GM18520 (cell line): ENCODE results near the gene MT1E.
"Not testable (repeated sequence)": the region's sequence is repeated elsewhere in the genome, so short reads cannot be mapped to it uniquely, and the experiment has no call there.

ENCODE experiments used
- ATAC-seq: cut with Tn5 transposase; IDR thresholded peaks from one replicate; pipeline ENCODE4 v1.9.1; 2021; ENCODE audit not compliant: unreplicated experiment

MT1E gene

DNA sequence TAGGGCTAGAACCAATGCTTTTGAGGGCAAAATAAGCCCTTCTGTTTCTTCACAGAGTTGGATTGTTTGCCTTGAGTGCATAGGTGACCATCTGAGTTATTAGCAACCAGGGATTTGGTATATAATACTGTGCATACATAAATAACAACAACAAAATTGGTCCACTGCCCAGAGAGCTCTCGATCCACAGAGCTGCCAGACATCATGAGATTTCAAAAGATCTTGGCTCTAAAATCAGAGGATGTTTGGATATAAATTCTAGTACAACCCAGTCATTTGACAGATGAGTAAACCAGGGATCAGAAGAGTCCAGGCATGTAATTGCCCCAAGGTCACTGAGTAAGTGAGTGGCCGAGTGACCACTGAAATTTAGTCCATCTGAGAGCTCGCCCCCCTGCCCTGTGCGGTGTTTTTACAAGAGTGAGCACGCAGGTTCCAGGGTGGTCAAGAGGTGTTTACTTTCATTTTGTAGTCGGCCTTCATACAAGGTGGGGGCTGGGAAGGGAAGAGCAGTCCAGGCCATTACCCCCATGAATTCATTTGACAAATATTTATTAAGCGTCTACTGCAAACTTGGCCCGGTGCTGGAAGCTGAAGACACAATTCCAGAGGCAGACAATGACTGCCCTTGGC is 19.0 kb upstream of the MT1E start:
- ATAC-seq = no peak

DNA sequence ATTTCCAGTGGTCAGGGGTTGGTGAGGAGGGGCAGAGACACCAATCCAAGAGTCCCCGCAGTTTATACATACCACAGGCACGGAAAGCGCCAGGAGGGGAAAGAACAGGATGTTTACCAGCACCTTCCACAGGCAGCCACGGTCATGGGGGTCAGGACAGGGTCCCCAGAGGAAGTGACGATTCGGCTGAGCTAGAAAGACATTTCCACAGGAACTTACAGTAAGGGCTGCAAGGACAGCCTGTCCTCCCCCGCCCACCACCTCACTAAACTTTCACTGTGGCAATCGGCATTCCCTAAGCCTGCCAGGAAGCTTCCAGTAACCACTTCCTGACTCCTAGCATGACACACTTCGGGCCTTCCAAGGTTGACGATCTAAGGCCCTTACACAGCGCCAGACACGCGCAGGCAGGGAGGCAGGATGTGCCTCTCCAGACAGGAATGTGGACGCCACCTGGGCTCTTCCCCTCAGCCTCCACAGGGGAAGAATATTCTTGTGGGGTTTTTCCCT is 18.4 kb upstream of the MT1E start:
- no peak for ATAC-seq

DNA sequence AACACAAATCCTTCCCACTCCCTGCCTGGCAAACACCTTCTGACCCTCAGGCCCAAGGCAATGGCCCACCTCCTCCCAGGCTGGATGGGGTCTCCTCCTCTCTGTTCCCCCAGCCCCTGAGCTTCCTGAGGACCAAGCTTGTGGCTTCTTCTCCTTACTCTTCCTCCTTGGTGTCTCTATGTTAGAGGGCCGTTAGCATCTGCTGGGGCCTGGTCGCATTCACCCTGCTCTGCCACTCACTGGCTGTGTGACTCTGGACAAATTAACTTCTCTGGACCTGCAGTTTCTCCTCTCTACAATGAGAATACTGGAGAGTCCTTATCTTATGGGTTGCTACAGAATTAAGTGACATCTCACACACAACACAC is 17.9 kb upstream of the MT1E start:
- no peak for ATAC-seq

DNA sequence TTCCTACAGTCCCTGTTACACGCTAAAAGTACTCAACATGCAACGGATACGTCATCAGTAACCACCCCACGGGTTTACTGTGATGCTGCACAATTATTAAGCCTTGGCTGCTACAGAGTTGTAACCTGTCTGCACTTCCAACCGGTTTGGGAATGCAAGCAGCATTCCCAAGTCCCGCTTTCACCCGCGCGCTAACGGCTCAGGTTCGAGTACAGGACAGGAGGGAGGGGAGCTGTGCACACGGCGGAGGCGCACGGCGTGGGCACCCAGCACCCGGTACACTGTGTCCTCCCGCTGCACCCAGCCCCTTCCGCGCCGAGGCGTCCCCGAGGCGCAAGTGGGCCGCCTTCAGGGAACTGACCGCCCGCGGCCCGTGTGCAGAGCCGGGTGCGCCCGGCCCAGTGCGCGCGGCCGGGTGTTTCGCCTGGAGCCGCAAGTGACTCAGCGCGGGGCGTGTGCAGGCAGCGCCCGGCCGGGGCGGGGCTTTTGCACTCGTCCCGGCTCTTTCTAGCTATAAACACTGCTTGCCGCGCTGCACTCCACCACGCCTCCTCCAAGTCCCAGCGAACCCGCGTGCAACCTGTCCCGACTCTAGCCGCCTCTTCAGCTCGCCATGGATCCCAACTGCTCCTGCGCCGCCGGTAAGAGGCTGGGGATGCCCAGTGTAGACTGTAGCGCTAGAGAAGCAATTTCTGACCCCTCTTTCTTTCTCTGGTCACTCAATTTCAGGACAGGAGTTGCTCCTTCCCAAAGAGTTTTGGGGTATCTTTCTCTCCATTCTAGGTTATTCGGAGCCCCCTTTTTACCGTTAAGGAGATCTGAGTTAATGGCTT is 17.3 kb upstream of the MT1E start, which contains the start of gene MT2A:
MT2A (plus strand) TSS at position 542 of the 833 bp plus-strand sequence; CDS start at position 614, 72 bp downstream.
- peak; percentile 81 for ATAC-seq

DNA sequence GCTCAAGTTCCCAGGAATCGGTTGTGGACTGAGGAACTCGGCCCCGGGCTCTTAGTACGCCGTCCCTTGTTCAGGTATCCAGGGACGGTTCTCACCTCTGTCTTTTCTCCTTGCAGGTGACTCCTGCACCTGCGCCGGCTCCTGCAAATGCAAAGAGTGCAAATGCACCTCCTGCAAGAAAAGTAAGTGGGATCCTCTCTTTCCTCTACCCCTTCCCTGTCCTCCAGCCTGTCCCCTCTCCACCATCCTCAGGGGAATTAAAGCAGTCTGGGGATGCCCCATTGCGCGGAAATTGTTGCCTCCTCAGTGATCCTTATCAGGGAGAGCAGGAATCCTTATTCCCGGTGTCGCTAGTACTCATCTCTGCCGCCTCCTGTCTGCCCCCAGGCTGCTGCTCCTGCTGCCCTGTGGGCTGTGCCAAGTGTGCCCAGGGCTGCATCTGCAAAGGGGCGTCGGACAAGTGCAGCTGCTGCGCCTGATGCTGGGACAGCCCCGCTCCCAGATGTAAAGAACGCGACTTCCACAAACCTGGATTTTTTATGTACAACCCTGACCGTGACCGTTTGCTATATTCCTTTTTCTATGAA is 16.6 kb upstream of the MT1E start:
- ATAC-seq = no peak

DNA sequence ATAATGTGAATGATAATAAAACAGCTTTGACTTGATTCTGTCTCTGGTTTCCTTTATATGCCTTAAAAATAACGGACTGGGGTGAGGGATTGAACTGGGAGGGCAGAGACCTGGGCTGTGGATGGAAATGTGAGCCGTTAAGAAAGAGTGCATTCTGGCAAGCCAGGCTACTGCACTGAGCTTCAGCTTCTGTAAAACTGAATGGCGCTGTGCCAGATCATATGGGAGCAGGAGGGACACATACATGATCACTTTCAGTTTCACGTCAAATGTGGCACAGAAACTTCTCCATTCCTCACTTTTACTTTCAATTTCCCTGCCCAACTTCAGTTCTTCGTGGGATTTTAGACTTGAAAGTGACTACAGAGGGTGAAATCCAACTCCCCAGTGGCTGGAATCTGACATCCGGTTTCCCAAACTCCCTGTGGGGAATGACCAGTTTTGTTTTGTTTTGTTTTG is 16.1 kb upstream of the MT1E start:
- no peak for ATAC-seq

DNA sequence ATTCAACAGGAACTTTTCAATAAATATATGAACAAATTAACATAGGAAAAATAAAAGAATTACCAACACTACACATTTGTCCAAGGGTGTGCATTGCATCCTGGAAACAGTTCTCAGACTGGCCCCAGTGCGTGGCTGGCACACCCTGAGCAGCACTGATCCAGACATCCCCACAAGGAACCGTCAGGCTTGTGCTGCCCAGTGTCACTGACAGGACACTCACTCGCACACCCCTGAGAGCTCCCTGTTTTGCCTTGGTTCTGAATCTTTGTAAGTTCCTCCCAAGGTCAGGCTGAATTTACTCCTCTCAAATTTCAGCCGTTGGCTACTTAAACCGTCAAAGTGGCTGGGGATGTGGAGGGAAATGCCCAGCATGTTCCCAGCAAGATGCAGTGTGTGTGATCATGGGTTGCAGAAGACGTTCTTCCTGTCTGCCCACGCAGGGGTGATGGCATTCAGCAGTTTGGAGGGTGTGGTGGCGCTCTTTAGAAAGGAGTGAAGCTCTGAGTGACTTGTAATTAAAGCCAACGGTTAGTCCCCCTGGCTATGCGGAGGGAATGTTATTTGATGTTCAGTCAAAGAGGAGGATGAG is 15.5 kb upstream of the MT1E start:
- no peak for ATAC-seq

DNA sequence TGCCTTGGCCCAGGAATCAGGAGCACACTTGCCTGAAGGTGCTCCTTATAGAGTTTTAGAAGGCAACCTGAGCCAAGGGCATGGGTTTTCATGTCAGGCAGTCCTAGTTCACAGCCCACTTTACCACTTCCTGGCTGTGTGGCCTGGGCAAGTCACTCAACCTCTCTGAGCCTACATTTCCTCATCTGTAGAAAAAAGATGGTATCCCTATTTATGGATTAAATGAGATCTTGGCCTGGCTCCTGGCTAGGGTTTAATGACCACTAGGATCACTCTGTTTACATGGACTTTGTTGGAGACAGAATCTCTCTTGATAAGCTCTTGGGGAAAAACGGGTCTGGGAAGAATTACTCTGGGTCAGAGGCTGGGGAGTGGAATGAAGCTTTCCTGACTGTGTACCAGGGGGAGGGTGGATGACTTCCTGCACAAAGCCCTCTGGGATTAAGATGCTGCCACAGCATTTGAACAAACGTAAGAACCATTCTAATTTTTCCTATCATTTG is 14.9 kb upstream of the MT1E start:
- ATAC-seq = no peak

DNA sequence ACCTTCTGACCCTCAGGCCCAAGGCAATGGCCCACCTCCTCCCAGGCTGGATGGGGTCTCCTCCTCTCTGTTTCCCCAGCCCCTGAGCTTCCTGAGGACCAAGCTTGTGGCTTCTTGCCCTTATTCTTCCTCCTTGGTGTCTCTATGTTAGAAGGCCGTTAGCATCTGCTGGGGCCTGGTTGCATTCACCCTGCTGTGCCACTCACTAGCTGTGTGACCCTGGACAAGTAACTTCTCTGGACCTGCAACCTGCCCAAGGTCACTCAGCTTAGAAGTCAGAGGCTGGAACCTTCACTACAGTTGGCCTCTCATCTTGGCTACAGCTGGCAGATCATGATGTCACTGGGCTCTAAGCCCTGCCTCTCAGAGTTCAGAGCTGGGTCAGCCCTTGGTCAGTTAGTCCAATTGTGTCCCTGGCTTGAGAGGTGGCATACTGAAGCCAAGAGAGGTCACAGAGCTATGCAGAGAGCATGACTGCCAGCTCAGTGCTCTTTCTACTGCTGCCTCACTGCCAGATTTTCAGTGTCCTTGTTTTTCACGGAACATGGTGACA is 14.2 kb upstream of the MT1E start:
- no peak for ATAC-seq

DNA sequence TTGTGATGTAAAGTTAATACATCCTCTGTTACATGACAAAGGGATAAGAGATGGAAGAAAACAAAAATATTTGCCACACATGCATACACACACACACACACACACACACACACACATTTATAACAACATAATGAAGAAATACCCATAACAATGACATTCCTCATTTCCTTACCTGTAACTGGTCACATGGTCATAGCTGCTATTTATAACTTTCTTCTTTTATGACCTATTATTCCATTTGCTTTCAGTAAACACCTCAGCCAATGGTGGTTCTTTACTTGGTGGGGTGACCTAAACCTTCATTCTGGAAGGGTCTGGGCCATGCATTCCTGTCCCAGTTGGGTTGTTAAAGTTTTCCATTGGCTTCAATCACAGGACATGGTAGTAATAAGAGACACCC is 11.9 kb upstream of the MT1E start:
- ATAC-seq = no peak

DNA sequence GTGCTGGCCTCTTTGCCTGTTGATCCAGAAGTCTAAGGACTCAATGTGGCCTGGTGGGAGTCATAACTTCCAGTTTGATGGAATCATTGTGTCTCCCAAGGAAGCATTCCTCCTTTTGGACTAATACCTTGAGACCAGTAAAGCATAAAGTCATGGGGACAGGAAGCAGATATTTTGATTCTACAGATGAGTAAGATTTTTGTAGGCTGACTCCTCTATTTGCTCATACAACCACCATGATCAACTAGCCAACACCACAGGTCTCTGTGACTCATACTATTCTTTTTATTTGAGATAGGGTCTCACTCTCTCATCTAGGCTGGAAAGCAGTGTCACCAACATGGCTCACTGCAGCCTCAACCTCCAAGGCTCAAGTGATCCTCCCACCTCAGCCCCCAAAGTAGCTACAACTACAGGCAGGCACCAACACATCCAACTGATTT is 11.0 kb upstream of the MT1E start:
- ATAC-seq = no peak

DNA sequence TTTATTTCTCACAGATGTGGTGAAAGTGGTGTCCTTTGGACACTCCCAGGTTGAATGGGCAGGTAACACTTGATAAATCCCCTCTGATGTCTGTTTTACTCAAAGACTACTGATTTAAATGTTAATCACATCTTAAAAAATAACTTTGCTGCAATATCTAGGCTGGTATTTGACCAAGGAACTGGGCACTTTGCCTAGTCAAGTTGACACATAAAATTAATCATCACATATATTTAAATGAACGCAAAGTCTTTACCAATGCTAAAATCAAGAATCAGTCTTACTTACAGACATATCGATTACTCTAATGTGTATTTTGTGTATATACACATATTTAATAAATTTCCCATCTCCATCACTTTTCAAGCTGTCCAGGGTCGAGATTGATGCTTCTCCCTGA is 10.2 kb upstream of the MT1E start:
- no peak for ATAC-seq

DNA sequence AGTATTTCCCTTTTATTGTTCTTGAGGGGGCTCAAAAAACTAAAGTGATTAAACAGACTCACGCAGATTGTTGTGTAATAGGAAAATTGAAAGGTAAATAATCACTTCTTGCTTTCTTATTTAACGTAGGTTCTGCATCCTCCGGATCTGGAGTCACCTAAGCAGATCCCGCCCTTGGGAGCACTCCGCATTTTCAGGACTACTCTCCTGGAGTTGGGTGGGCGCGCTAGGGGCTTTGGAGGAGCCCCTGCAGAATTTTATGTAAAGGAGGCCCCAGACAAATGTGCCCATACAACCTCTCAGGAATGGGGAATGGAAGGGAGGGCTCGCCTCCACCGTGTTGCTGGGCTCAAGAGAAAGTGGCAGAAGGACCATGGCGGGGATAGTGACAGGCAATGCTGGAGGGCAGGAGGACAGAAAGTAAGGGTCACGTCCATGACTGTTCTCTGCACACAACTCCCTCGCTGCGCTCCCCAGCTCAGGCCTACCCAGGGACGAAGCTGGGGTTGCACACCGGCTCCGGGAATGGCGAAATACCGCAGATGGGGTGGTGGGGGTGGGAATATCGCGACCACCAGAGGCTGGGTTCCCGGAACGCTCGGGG is 8.9 kb upstream of the MT1E start:
- ATAC-seq = no peak

DNA sequence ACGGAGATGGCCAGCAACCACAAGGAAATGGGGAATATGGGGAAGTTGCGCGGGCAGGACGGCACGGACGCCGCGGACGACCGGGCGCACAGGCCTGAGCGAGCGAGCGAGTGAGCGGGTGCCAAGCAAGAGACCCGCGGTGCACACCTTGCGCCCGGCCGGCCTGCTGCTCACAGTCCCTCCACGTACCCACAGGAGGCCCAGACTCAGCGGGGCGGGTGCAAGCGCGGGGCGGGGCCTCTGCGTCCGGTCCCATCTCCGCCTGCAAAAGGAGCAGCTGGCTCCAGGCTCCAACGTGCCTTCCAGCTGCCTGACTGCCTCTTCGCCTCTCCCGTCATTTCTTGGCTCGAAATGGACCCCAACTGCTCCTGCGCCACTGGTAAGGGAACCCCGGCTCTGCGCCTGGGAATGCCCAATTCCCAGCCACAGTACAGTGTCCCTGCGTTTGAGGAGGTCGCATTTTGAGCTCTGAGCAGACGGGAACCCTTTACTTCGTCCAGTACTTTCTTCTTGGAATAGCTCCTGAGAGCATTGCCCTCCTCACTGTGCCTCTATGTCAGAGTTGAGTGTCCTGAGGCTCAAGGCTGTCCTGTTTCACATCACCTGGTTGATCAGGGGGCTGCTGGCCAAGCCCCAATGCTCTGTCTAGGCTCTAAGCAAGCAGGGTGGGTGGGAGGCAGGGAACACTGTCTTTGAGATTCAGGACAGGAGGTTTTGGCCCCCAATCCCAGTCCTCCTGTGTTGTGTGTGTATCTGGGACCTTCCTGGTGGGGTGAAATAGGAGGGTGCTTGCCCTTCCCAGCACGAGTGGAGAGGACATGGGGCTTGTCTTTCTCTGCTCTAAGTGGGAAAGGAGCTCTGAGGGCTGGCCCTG is 8.1 kb upstream of the MT1E start:
- ATAC-seq = no peak

DNA sequence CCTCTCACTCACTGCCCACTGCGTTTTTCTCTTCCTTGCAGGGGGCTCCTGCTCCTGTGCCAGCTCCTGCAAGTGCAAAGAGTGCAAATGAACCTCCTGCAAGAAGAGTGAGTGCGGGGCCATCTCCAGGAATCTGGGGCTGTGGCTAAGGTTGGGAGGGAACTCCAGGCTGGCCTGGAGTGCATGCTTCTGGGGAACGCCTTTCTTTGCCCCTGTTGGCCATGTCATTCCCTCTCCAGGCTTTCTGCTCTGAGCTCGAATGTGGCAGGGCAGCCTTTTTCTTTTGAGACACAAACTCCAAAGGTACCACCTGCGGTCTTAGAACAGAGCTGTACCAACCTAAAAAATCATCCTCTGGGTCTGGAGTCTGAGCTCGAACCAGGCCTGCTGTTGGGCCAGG is 7.4 kb upstream of the MT1E start:
- no peak for ATAC-seq

DNA sequence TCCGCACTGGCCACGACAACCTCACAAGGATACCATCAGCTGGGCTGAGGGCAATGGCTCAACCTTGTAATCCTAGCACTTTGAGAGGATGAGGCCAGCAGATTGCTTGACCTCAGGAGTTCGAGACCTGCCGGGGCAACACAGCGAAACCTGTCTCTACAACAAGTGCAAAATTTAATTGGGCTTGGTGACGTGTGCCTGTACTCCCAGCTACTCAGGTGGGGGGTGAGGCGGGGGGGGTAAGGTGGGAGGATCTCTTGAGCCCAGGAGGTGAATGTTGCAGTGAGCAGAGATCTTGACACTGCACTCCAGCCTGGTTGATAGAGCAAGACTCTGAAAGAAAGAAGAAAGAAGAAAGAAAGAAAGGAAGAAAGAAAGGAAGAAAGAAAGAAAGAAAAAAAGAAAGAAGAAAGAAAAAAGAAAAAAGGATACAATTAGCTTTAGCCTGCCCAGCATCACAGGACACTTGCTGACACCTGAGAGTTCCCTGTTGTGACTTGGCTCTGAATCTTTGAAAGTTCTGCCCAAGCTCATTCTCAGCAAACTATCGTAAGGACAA is 5.2 kb upstream of the MT1E start:
- ATAC-seq = no peak

DNA sequence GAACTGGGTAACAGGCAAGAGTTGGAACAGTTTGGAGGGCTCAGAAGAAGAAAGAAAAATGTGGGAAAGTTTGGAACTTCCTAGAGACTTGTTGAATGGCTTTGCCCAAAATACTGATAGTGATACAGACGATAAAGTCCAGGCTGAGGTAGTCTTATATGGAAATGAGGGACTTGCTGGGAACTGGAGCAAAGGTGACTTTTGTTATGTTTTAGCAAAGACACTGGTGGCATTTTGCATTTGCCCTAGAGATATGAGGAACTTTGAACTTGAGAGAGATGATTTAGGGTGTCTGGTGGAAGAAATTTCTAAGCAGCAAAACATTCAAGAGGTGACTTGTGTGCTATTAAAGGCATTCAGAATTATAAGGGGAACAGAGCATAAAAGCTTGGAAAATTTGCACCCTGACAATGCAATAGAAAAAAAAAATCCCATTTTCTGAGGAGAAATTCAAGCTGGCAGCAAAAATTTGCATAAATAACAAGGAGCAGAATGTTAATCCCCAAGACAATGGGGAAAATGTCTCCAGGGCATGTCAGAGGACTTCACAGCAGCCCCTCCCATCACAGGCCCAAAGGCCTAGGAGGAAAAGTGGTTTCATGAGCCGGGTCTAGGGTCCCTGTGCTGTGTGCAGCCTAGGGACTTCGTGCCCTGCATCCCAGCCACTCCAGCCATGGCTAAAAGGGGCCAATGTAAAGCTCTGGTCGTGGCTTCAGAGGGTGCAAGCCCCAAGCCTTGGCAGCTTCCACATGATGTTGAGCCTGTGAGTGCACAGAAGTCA is 3.7 kb upstream of the MT1E start:
- ATAC-seq = not testable (repeated sequence)

DNA sequence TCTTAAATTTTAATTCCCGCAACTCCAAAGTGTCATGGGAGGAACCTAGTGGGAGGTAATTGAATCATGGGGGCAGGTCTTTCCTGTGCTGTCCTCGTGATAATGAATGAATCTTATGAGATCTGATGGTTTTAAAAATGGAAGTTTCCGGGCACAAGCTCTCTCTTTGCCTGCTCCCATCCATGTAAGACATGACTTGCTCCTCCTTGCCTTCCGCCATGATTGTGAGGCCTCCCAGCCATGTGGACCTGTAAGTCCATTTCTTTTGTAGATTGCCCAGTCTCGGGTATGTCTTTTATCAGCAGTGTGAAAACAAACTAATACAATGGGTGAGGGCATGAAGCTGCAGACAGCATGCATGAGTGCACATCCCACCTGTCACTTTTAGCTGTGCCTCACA is 2.4 kb upstream of the MT1E start:
- ATAC-seq = not testable (repeated sequence)

DNA sequence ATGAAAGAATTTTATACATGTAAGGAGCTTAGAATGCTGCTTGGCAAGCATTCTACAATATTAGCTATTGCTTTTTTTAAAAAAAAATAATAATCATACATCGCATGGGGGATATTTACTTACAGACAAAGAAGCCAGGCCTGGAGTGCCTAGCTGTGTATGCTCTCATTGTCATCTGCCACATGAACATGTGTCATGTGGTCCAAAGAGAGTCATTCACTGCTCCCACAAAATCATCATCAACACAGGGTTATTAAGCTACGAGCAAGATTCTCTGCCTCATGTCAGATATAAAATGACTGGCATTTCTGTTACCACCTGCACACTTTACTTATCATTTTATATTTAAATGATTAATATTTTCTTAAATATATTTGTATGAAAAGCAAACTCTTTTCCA is 1.9 kb upstream of the MT1E start:
- ATAC-seq = no peak
